GM10248 (cell line): Measurements from ENCODE around the gene STAMBPL1.

ENCODE experiments used
- CTCF ChIA-PET: fragments of 300-600 bp; sonication (Branson Sonifier 250); formaldehyde crosslinking; extraction: SDS; loops from one replicate; lab custom pipeline; 2021; ENCODE audit warnings: antibody characterized with exemption; lab: Yijun Ruan, JAX
- POLR2A ChIA-PET: fragments of 350-650 bp; sonication (Branson Sonifier 250); formaldehyde crosslinking; extraction: SDS; loops from one replicate; lab custom pipeline; 2020; ENCODE audit warnings: antibody characterized with exemption; lab: Yijun Ruan, JAX
- DNase-seq: peaks from one replicate; pipeline ENCODE4 v3.0.0; 2012; ENCODE audit errors: extremely low spot score
- CTCF ChIP-seq: IDR thresholded peaks from 2 replicates; pipeline ENCODE4 v1.5.1; 2012; ENCODE audit warnings: mild to moderate bottlenecking, low read depth; ENCODE audit errors: extremely low read depth, missing control alignments, control extremely low read depth

Gene STAMBPL1

GRCh38 chr10:88918191-88918905 lies 38.3 kb downstream of the STAMBPL1 start:
- ChIA-PET CTCF (interaction anchor here (1.2 to 2.5 kb wide), 4 partner anchors 9 to 82 kb away, joined by 4 to 7 read pairs (median 4); no protein-coding TSS in a partner anchor), POLR2A (no interaction called here)
- no peak for DNase-seq
- TF ChIP-seq CTCF, result no peak

- no peak for TF ChIP-seq CTCF
- ChIA-PET POLR2A (no interaction called here), CTCF (interaction anchor here (1.2 to 3.2 kb wide), 5 partner anchors 10 to 83 kb away, joined by 4 to 29 read pairs (median 5); no protein-coding TSS in a partner anchor)
- DNase-seq, result no peak
These were observed 39.0 kb downstream of the STAMBPL1 start for GRCh38 chr10:88919041-88919440.

- POLR2A ChIA-PET, result no interaction called here
- DNase-seq, result no peak
- CTCF ChIA-PET, result interaction anchor here (1.5 to 3.2 kb wide), 5 partner anchors 12 to 337 kb away, joined by 4 to 29 read pairs (median 7); partner anchors contain the start of gene RNLS
- TF ChIP-seq CTCF, result no peak
These were observed 40.2 kb downstream of the STAMBPL1 start for GRCh38 chr10:88920198-88920597.

GRCh38 chr10:88920986-88921593 lies 41.0 kb downstream of the STAMBPL1 start:
- DNase-seq, result no peak
- no peak for TF ChIP-seq CTCF
- POLR2A ChIA-PET, result no interaction called here
- CTCF ChIA-PET, result interaction anchor here (0.9 to 3.2 kb wide), 5 partner anchors 11 to 349 kb away, joined by 3 to 29 read pairs (median 4); partner anchors contain the start of gene RNLS

- DNase-seq, result no peak
- no peak for TF ChIP-seq CTCF
- ChIA-PET POLR2A (no interaction called here), CTCF (interaction anchor here (0.9 to 3.2 kb wide), 2 partner anchors 10 to 350 kb away, joined by 3 to 29 read pairs; no protein-coding TSS in a partner anchor)
These were observed 42.0 kb downstream of the STAMBPL1 start for GRCh38 chr10:88922041-88922440.

- DNase-seq, result no peak
- TF ChIP-seq CTCF, result no peak
- ChIA-PET CTCF (interaction anchor here (0.9 to 16.1 kb wide), 5 partner anchors 10 to 294 kb away, joined by 3 to 471 read pairs (median 5); no protein-coding TSS in a partner anchor), POLR2A (no interaction called here)
These were observed 43.5 kb downstream of the STAMBPL1 start for GRCh38 chr10:88923520-88923919.
